Neural cell (in vitro differentiated cells): ENCODE results near the gene THAP12.

Source experiments
- EP300 ChIP-seq: fragments of 450-650 bp; conservative IDR thresholded peaks from 2 replicates; pipeline ENCODE4 v1.6.1; 2014; ENCODE audit warnings: antibody characterized with exemption, mild to moderate bottlenecking, moderate library complexity; ENCODE audit not compliant: poor library complexity, severe bottlenecking
- EZH2 ChIP-seq: fragments of 200-600, 300-800 bp; shearing (Covaris generic), sonication (generic); IDR thresholded peaks from 2 replicates; pipeline ENCODE4 v1.6.1; 2014; ENCODE audit warnings: antibody characterized with exemption, low read length, borderline replicate concordance, mild to moderate bottlenecking; ENCODE audit not compliant: insufficient read depth, poor library complexity, severe bottlenecking
- POLR2AphosphoS5 ChIP-seq: IDR thresholded peaks from 2 replicates; pipeline ENCODE4 v1.6.1; 2012
- TAF1 ChIP-seq: IDR thresholded peaks from 2 replicates; pipeline ENCODE4 v1.6.1; 2012; ENCODE audit warnings: low read depth
- TF ChIP-seq, protein P1 (sequence below): fragments of 450-650 bp; IDR thresholded peaks from 2 replicates; pipeline ENCODE4 v1.5.1; 2014; ENCODE audit warnings: antibody characterized with exemption, mild to moderate bottlenecking, moderate library complexity; ENCODE audit not compliant: poor library complexity, severe bottlenecking
- TF ChIP-seq, protein P2 (sequence below): IDR thresholded peaks from 2 replicates; pipeline ENCODE4 v1.6.1; 2012; ENCODE audit warnings: borderline replicate concordance

DNA sequence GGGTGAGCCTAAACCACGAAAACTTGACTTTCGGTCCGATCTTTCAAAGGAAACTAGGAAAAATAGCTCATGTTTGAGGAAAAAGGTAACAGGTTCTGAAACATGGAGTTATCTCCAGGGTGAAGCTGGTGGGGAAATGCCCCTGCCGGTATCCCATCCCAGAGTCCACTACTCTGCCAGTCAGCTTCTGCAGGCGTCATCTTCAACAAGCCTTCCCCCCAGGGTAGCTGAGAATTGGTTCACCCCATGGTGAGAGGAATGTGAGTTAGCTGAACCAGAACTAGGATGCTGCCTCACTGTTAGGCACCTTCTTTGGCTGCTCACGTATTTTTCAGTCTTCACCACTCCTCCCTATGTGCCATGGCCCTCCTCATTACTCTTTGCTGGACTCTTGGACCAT lies 1.3 kb upstream of the THAP12 start:
- TF ChIP-seq POLR2AphosphoS5 = no peak
- TF ChIP-seq, protein P1, sequence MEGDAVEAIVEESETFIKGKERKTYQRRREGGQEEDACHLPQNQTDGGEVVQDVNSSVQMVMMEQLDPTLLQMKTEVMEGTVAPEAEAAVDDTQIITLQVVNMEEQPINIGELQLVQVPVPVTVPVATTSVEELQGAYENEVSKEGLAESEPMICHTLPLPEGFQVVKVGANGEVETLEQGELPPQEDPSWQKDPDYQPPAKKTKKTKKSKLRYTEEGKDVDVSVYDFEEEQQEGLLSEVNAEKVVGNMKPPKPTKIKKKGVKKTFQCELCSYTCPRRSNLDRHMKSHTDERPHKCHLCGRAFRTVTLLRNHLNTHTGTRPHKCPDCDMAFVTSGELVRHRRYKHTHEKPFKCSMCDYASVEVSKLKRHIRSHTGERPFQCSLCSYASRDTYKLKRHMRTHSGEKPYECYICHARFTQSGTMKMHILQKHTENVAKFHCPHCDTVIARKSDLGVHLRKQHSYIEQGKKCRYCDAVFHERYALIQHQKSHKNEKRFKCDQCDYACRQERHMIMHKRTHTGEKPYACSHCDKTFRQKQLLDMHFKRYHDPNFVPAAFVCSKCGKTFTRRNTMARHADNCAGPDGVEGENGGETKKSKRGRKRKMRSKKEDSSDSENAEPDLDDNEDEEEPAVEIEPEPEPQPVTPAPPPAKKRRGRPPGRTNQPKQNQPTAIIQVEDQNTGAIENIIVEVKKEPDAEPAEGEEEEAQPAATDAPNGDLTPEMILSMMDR = no peak
- no peak for TF ChIP-seq EP300
- TF ChIP-seq, protein P2, sequence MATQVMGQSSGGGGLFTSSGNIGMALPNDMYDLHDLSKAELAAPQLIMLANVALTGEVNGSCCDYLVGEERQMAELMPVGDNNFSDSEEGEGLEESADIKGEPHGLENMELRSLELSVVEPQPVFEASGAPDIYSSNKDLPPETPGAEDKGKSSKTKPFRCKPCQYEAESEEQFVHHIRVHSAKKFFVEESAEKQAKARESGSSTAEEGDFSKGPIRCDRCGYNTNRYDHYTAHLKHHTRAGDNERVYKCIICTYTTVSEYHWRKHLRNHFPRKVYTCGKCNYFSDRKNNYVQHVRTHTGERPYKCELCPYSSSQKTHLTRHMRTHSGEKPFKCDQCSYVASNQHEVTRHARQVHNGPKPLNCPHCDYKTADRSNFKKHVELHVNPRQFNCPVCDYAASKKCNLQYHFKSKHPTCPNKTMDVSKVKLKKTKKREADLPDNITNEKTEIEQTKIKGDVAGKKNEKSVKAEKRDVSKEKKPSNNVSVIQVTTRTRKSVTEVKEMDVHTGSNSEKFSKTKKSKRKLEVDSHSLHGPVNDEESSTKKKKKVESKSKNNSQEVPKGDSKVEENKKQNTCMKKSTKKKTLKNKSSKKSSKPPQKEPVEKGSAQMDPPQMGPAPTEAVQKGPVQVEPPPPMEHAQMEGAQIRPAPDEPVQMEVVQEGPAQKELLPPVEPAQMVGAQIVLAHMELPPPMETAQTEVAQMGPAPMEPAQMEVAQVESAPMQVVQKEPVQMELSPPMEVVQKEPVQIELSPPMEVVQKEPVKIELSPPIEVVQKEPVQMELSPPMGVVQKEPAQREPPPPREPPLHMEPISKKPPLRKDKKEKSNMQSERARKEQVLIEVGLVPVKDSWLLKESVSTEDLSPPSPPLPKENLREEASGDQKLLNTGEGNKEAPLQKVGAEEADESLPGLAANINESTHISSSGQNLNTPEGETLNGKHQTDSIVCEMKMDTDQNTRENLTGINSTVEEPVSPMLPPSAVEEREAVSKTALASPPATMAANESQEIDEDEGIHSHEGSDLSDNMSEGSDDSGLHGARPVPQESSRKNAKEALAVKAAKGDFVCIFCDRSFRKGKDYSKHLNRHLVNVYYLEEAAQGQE = no peak
- TF ChIP-seq EZH2 = no peak
- TF ChIP-seq TAF1 = no peak
